Esophagus muscularis mucosa (tissue), 3 donors: ENCODE measurements around the gene CHST14.

Source experiments
- CTCF ChIP-seq, 3 experiments: fragments of 200-600 bp in 2 of 3; fragments of 450-650 bp in 1 of 3; sonication (generic) in 2 of 3; IDR thresholded peaks; one replicate each; pipeline ENCODE4 v1.5.1; 2017 to 2019; ENCODE audit warnings: antibody characterized with exemption in 3 of 3, mild to moderate bottlenecking in 2 of 3, moderate library complexity in 1 of 3
- POLR2A ChIP-seq: fragments of 450-650 bp; IDR thresholded peaks from one replicate; pipeline ENCODE4 v1.6.1; 2017; ENCODE audit warnings: antibody characterized with exemption, moderate library complexity, mild to moderate bottlenecking, low read depth
- POLR2AphosphoS5 ChIP-seq, 2 donors: sonication (generic); formaldehyde crosslinking; IDR thresholded peaks; one replicate each; pipeline ENCODE4 v1.6.1; 2017; ENCODE audit warnings: antibody characterized with exemption in 2 of 2

DNA sequence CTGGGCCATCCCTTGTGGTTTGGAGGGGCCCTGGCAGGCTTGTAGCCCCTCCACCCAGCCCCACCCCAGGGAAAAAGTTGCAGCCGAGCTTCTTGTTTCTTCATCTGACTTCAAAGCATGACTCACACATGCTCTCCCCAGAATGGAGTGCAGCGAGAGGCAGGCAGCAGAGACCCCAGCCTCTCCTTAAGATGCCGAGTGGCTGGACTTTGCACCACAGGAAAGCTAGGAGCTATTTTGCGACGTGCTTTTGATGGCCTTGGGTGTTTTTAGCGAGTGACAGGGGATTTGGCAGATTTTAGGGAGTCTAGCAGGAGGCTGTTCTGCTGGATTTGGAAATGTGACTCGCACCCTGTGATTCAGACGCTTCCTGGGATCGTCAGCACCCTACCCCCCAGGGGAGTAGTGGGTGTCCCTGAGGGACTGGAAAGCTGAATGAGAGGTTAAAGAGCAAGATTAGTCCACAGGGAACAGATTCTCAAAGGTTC, 15.8 kb upstream of the CHST14 start:
- TF ChIP-seq POLR2A = no peak
- no peak for TF ChIP-seq POLR2AphosphoS5 (IDR thresholded peaks at IDR 0.05)
- no peak for TF ChIP-seq CTCF (IDR thresholded peaks at IDR 0.05)
